ENCODE measurements around the gene TIMM8B.
"Not testable (repeated sequence)": the region's sequence is repeated elsewhere in the genome, so short reads cannot be mapped to it uniquely, and the experiment has no call there.

The TIMM8B gene, protein sequence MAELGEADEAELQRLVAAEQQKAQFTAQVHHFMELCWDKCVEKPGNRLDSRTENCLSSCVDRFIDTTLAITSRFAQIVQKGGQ

DNA sequence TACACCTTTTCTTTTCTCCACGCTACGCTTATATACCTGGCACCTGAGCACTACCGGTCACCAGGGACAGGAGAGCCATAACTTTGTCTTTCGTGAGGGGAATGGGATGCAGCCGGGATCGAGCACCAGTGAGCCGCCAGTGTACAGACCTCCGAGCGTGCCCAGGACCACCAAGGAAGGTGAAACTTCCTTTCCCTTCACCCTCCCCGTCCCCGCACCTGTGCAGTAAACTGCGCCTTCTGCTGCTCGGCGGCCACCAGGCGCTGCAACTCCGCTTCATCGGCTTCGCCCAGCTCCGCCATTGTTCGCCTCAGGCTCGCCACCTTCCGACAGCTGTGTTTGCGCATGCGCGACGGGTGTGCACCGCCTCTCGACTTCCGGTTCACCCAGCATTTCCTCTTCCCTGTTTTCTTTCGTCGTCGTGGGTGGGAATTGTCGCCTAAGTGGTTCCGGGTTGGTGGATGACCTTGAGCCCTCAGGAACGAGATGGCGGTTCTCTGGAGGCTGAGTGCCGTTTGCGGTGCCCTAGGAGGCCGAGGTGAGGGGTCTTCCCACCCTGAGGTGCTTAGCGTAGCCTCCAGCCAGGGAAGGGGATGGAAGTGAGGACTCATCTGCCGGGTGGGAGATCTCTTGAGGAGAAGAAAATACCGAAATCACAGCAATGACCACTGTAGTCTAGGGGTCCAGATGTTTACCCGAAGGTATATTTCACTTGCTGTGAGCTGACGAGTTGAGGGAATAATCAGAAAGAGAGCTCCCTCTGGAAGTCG, at the start of gene TIMM8B, which contains the start of gene SDHD:
TSS of gene TIMM8B (minus strand) at position 335 of the 770 bp plus-strand sequence. CDS start at position 302, 33 bp downstream.
TSS of gene SDHD (plus strand) at position 452 of the 770 bp plus-strand sequence. CDS start at position 487, 35 bp downstream.
- DNase-seq: peak; percentile 99

DNA sequence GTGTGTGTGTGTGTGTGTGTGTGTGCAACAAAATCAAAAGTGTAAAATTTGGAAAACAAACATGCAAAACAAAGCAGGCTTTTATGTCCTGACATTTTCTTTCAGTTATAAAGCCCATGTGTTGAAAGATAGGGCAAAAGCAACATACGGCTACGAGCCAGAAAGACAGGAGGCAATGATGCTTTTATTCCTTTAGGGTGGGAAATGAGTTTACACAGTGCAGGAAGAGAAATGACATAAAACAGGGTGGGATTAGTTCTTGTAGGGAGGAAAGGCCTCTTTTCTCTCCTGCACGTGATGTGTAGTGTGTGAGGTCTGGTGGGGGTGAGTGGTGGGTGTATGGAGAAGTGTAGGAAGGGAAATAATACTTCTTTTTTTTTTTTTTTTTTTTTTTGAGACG, 47.9 kb upstream of the TIMM8B start:
- DNase-seq: no peak

DNA sequence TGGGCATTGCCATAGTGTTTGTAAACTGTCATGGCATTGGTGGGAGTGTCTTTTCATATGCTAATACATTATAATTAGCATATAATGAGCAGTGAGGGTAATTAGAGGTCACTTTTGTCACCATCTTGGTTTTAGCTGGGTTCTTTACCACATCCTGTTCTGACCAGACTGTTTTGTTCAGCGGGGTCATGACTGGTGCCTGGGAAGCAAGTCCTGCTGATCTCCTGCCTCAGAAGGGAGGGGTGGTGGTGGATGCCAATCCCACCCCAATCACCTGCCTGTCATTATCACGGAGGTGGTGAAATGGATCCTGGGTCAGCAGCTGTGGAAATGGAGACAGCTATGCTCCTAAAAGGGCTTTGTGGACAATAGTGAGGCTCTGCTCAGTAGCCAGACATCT, 46.2 kb upstream of the TIMM8B start:
- peak; percentile 14 for DNase-seq

DNA sequence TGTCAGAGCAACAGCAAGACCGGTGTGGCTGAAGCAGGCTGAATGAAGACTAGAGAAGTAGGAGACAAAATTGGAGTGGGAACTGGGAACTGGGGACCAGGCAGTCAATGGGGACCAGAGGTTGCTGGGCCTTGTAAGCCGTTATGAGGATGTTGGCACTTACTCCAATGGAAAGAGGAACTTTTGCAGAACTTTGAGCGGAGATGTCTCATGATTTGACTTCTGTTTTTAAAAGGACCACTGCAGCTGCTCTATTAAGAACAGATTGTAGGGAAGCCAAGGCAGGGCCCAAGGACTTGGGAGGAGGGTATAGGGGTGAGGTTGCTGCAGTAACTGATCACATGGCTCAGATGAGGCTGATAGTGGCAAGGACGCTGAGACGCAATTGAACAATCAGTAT, 43.1 kb upstream of the TIMM8B start:
- DNase-seq: peak; percentile 65

DNA sequence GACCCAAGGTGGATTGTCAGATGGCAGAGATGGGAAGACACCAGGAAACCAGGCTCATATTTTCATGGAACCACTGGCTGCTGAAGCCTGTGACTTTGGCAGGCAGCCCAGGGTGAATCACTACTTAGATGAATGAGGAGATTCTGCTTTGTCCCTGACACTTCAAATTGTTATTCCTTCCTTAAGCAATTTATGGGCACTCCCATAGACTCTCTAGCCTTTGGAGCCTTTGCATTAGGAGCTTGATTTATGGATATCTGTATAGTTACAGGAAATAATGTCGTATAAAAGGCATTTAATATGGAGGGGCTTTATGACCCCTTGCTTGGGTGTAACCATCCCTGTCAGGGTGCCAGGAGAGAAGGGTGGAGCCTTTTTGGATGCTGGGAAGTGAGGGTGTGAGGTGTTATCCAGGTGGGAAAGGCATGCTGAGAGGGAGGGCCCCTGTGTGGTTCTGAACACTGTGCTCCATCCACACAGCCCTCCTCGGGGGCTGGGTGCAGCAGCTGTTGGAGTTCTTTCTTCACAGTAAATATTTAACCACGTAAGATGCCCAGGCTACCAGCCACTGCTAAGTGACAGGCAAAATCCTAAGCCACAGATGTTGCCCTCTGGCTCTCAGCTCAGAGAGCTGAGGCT, 42.0 kb upstream of the TIMM8B start:
- DNase-seq: peak; percentile 22

DNA sequence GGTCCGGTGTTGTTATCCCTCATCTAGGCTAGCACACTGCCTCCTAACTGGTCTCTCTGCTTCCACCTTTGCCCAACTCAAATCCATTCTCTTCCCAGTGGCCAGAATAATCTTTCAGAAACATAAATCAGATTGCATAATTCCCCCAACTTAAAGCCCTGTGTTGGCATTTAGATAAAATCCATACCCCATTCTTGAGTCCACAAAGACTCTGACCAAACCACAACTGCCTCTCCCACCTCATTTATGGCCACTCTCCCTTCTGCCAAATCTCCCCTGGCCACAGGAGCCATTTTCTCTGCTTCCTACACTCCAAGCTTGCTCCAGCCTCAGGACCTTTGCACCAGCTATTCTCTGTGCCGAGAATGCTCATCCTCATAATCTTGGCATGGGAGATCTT, 40.5 kb upstream of the TIMM8B start:
- DNase-seq: no peak

DNA sequence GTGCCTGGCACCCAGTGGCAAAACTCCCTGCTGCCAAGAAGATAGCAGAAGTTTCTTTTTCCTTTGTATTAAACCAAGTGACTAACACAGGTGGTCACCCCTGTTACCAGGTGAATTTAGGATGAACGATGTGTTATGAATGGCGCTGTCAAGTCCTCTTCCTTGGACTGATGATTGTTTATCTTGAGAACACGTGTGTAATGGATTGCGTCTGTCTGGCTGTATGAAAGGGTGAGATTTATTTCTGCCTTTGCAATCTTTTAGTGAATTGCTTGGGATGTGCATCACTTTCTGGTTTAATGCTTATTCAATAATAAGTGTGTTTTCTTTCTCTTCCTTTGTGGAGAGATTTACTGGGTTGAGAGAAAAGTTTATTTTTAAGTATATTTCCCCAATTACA, 36.6 kb upstream of the TIMM8B start:
- no peak for DNase-seq

DNA sequence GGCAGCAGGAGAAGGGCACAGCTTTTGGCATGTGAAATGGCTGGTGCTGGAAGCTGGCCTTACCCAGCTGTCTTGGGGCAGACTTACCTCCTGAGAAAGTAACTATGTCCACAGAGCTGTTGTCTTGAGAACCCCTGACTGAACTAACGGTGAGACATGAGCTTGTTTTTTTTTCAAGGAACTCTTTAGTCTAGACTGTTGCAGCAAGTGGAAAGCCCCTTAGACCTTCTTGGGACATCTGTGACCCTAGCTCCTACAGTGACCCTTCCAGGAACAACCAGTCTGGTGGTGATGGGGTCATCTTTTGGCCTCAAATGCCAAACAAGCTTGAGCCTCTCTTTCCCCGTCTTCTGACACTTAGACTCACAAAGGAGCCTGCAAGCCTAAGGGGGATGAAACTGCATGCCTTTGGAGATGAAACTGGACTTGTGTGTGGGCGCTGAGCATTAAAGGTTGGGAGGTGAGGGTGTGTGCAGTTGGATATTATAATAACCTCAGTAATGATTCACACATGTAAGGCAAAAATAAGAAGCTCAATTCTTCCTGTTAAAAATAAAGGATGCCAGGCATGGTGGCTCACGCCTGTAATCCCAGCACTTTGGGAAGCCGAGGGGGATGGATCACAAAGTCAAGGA, 35.5 kb upstream of the TIMM8B start:
- DNase-seq: no peak

DNA sequence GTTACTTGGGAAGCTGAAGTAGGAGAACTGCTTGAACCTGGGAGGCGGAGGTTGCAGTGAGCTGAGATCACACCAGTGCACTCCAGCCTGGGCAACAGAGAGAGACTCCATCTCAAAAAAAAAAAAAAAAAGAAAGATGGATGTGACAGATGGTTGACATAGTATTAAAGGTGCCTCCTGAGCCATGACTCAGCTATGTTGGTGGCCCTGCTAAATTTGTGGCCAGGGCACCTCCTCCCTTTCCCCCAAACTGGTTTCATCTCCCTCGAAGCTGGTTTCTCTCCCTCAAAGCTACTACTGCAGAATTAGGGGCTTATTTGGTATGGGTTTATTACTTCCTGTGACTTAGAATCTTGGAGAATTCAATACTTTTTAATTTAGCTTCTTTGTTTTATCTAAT, 31.6 kb upstream of the TIMM8B start:
- no peak for DNase-seq

DNA sequence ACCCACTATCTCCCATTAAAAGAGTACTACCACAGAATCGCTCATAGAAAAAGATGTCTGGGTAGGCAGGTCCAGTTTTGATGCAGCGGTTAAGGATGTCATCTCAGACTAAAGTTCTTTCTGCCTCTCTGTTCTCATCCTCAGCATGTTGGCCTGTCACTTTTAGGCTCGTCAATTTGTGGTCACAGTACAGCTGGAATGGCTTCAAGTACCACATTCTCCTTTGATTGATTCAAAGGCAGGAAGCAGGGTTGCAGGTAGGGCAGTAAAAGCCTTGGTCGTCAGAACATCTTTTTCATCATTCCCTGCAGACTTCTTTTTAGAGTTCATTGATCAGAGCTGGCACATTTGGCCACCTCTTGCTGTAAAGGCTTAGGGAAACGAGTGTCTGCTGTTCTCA, 28.8 kb upstream of the TIMM8B start:
- DNase-seq: no peak

DNA sequence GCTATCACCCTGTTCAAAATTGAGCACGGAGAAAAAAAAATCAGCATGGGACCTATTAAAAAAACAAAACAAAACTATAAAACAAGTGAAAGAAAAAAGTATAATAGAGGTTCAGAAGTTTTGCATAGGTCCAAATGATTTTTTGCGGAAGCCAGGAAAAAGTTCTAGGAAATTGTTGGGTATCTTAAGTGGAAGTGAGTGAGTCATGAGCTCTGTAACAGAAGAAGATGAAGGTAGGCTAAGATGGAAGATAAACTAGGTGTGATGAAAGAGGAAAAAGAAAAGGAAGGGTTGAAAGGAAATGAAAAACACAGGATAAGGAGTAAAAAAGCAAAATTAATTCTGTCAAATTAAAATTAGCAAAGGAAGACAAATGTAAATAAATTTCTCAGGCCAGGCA, 27.9 kb upstream of the TIMM8B start:
- DNase-seq: no peak

DNA sequence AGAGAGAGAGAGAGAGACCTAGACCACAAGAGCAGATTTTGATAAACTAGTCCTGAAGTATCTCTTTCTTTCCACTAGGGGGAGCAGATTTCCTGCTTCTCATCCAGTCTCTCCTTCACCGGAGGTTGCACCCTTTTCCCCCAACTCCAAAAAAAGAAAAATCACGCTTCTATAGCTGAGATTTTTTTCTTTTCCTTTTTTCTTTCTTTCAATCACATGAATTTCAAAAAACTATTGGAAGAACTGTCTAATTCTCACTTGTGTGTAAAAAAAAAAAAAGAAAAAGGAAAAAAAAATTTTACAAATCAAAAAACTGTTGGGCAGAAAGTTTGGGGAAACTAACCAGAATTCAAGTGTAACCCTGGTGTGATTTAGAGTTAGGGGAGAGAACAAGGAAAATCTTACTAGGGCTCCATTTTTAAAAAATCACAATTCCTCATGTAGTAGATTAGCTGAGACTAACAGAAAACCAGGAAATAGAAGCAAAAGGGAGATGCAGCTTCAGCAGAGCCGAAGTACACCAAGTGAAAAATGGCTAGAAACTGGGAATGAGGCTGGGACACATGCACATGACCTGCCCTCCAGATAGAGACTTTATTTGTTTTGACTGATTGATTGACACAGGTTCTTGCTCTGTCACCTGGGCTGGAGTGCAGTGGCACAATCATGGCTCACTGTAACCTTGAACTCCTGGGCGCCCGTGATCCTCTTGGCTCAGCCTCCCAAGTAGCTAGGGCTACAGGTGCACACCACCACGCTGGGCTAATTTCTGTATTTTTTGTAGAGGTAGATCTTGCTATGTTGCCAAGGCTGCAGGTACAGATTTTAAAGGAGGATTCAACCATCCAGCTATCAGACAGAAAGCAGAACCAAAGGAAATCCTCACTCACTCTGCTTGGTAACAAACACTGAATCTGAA, 27.2 kb upstream of the TIMM8B start:
- peak; percentile 86 for DNase-seq

DNA sequence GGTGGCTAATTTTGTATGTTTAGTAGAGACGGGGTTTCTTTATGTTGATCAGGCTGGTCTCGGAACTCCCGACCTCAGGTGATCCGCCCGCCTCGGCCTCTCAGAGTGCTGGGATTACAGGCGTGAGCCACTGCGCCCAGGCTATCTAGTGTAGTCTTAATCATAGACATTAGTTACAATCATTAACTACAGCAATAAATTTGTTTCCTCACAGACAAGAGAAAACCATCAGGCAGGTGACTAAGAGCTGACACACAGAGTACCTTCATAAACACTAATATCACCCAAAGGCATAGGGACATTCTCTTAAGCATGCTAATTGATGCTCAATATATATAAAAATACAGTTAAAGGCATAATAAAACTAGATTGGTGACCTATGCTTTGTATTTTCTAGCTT, 19.5 kb upstream of the TIMM8B start:
- DNase-seq: no peak

DNA sequence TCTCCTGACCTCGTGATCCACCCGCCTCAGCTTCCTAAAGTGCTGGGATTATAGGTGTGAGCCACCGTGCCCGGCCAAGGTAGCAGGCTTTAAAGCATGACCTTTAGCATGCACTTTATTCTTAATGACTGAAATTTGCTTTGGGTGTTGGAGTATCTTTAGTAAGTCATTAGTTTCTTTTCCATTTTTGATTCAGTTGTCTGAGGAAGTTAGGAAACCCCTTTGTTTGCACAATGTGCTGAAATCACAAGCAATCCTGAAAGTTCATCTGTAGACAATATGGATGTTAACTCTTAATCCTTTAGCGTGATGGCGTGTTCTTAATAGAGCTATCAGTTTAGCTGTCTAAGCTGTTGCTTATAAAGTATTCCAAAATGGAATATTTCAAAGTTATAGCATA, 16.9 kb upstream of the TIMM8B start:
- no peak for DNase-seq

DNA sequence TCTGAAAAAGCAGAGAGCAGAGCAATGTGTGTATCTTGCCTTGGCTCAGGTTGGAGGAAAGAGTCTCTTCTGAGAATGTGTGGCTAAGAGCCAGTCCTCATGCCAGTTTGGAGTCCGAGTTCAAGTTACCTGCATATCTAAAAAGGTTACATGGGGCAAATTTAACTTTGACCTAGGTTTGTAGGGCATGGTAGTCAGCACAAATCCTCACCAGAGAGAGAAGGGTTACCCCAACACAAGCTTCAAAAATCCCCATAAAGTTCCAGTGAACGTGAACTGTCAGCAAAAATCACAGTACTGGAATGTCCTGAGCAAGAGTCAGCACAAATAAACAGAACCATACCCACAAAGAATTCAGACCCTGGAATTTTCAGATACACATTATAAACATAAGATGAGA, 13.9 kb upstream of the TIMM8B start:
- no peak for DNase-seq

DNA sequence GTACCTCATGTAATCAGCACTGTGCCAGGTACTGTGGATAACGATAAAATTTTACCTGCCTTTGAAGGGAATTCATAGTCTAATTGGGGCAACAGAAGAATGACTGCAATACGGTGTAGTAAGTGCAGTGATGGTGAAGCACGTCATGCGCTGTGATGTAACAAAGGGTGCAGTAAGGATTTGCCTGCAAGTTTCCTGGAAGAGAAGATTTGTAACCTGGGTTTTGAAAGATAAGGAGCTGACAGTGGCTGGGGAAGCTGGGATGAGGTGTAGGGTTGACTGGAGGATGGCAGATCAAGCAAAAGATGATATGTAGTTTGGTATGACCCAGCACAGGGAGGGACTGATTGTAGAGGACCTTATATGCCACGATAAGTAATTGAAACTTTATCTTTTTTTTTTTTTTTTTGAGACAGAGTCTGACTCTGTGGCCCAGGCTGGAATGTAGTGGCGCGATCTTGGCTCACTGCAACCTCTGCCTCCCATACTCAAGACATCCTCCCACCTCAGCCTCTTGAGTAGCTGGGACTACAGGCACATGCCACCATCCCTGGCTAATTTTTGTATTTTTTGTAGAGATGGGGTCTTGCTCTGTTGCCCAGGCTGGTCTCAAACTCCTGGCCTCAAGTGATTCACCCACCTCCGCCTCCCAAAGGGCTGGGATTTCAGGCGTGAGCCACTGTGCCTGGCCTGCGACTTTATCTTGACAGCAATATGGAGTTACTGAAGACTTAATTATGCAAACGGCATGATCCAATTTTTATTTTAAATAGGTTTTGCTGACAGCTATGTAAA, 11.4 kb upstream of the TIMM8B start:
- no peak for DNase-seq

DNA sequence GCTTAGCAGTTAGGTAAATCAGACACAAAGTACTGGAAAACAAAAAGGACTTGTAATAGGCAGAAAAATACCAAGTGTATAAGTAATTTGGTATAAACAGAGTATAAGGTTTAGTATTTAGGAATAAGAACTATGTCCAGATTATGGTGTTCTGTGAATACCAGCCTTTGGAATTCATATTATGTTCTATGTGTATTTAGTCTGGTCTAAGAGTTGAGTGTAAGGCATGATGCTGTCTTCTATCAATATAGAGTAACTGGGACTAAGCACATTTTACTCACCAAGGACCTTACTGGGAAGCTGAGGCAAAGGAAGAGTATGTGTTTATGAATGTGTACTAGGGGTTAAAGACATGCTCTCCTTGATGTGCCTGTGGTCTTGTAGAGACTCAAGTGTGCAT, 9.6 kb upstream of the TIMM8B start:
- DNase-seq: no peak

DNA sequence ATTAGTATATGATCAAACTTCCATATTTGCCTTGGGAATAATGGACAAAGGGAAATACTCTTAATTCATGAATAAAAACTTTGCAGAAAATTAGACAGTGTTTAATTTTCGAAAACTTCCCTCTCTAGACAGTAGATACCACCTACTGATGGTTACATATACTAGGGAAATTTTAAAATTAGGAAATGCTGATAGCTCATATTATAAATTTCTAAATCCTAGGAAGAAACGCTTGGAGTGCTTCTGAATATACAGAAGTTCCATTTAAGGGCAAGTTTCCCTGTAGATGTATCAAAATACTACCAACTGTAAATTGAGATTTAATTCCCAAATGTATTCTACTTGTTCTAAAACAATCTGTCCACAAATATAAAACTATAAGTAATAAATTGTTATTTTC, 8.7 kb upstream of the TIMM8B start:
- DNase-seq: not testable (repeated sequence)

DNA sequence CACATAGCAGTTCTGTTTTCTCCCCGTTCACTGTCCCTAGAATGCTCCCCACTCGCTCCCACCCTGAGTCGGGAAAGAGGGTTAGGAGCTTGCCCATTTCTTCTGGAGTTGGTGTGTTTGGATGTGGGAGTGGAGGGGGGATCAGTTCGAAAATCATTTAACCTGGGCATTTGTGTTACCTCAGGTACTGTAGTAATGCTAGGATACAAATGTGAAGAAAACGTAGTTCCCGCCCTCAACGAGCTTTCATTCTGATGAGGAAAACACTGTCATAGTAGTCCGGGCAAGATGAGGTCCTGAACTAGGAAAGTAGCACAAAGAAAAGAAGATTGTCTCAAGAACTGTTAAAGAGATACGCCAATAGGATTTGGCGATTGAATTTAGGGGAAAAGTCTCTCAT, 656 bp upstream of the TIMM8B start:
- DNase-seq: peak; percentile 21

DNA sequence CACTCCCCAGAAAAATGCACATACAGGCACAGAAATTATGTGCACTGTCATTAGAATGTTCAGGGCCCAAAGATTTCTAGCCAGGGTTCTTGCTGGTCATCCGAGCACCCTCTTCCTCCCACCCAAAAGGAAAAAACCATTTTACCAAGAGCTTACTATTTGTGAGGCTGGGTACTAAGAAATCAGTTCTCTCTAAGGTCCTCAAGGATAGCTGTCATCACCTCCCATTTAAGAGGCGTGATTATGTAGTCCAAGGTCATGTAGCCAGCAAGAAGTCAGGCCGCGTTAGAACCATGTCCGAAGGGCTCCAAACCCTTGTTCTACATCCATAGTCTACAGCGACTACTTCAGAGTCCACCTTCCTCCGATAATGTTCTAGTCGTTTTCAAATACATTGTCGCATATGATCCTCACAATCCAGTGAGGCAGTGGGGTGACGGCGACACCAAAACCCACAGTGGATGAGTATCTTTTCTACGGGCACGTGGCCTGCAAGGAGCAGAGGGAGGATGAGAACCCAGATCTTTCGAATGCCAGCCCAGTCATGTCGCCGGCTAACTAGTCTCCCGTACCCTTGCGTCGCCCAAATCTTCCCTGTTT, 634 bp downstream of the TIMM8B start:
- DNase-seq: peak; percentile 73

DNA sequence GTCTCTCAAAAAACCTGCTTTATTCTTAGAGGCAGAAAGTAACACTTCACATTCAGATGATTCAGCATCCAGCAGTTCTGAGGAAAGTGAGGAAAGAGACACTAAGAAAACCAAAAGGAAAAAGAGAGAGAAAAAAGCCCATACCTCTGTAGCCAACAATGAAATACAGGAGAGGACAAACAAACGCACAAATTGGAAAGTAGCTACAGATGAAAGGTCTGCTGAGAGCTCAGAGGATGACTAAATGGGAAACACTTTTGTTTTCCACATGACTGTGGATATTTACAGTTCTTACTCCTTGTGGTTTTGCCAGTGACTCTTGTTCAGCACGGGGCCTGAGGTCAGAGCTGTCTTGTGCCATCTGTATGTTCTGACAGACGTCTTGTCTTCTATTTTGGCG, 3.8 kb downstream of the TIMM8B start:
- DNase-seq: no peak

Measured in hematopoietic multipotent progenitor cell treated with erythropoietin and hydrocortisone succinate and interleukin-3 and kit ligand, for 4 days (in vitro differentiated cells).